HG02970 (cell line): ENCODE data around the gene PUSL1.
A peak's percentile ranks its signal among the peaks of the same experiment; 100 is the strongest.
"Not testable (repeated sequence)": the region's sequence is repeated elsewhere in the genome, so short reads cannot be mapped to it uniquely, and the experiment has no call there.

Experiments used
- ATAC-seq: cut with Tn5 transposase; IDR thresholded peaks from one replicate; pipeline ENCODE4 v1.9.1; 2021; ENCODE audit warnings: mild to moderate bottlenecking, moderate library complexity, moderate number of reproducible peaks; ENCODE audit not compliant: unreplicated experiment, low FRiP score

The PUSL1 gene

GRCh38 chr1:1307261-1307922 lies 1.0 kb upstream of the PUSL1 start:
- ATAC-seq, result peak; percentile 1

- ATAC-seq, result peak; percentile 1
These were observed 406 bp downstream of the PUSL1 start for GRCh38 chr1:1308756-1309250.

GRCh38 chr1:1309251-1310108 lies 1.1 kb downstream of the PUSL1 start:
- no peak for ATAC-seq

- ATAC-seq, result no peak
These were observed 1.6 kb downstream of the PUSL1 start for GRCh38 chr1:1310109-1310385.

GRCh38 chr1:1310476-1311053 lies 2.2 kb downstream of the PUSL1 start:
- ATAC-seq, result no peak

GRCh38 chr1:1311107-1312104 lies 3.0 kb downstream of the PUSL1 start:
- ATAC-seq, result no peak

- no peak for ATAC-seq
These were observed 4.3 kb downstream of the PUSL1 start for GRCh38 chr1:1312450-1313314.

- ATAC-seq, result no peak
These were observed 5.3 kb downstream of the PUSL1 start for GRCh38 chr1:1313500-1314236.

- ATAC-seq, result no peak
These were observed 5.8 kb downstream of the PUSL1 start for GRCh38 chr1:1314237-1314586.

- ATAC-seq, result no peak
These were observed 6.4 kb downstream of the PUSL1 start for GRCh38 chr1:1314678-1315335.

- ATAC-seq, result no peak
These were observed 7.1 kb downstream of the PUSL1 start for GRCh38 chr1:1315435-1315954.

GRCh38 chr1:1316199-1316598 lies 7.8 kb downstream of the PUSL1 start:
- not testable (repeated sequence) for ATAC-seq

- no peak for ATAC-seq
These were observed 9.0 kb downstream of the PUSL1 start for GRCh38 chr1:1317420-1317819.

- ATAC-seq, result no peak
These were observed 9.8 kb downstream of the PUSL1 start for GRCh38 chr1:1318131-1318652.

- no peak for ATAC-seq
These were observed 10.6 kb downstream of the PUSL1 start for GRCh38 chr1:1318777-1319645.

GRCh38 chr1:1319646-1319941 lies 11.2 kb downstream of the PUSL1 start:
- no peak for ATAC-seq
